ENCODE data around the gene TTYH2. TPM values are rescaled to one million over a fixed set of nuclear protein-coding genes. Genes with fewer than 3 reads are reported as not detected.
"Not testable (repeated sequence)": the region's sequence is repeated elsewhere in the genome, so short reads cannot be mapped to it uniquely, and the experiment has no call there.

Gene TTYH2
- total RNA-seq, 1 donor from 2014 or later = 7.4 TPM

DNA sequence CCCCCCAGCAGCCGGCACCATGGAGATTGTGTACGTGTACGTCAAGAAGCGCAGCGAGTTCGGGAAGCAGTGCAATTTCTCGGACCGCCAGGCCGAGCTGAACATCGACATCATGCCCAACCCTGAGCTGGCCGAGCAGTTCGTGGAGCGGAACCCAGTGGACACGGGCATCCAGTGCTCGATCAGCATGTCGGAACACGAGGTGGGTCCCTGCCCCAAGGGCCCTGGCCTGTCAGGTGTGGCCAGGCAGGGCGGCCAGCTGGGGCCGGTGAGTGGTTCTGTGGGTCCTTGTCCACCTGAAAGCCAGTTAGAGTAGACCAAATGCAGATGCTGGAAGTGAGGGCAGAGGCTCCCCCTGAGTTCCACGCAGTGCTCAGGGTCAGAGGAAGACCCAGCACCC, 68.4 kb downstream of the TTYH2 start:
- DNase-seq (no peak), ATAC-seq (no peak)
- Histone ChIP-seq H3K27me3 (peaks cover 7% of the 10 kb centered on the region), H3K36me3 (no peaks in the 10 kb centered on the region), H3K4me3 (no peak overlapping the region), H3K4me1 (no peaks in the 10 kb centered on the region), H3K27ac (no peak overlapping the region), H3K9me3 (no peaks in the 10 kb centered on the region)
- intact Hi-C loops (cut with DNase I) = no loop called here
- TF ChIP-seq, protein P1, sequence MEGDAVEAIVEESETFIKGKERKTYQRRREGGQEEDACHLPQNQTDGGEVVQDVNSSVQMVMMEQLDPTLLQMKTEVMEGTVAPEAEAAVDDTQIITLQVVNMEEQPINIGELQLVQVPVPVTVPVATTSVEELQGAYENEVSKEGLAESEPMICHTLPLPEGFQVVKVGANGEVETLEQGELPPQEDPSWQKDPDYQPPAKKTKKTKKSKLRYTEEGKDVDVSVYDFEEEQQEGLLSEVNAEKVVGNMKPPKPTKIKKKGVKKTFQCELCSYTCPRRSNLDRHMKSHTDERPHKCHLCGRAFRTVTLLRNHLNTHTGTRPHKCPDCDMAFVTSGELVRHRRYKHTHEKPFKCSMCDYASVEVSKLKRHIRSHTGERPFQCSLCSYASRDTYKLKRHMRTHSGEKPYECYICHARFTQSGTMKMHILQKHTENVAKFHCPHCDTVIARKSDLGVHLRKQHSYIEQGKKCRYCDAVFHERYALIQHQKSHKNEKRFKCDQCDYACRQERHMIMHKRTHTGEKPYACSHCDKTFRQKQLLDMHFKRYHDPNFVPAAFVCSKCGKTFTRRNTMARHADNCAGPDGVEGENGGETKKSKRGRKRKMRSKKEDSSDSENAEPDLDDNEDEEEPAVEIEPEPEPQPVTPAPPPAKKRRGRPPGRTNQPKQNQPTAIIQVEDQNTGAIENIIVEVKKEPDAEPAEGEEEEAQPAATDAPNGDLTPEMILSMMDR (IDR thresholded peaks at IDR 0.05) = no peak

DNA sequence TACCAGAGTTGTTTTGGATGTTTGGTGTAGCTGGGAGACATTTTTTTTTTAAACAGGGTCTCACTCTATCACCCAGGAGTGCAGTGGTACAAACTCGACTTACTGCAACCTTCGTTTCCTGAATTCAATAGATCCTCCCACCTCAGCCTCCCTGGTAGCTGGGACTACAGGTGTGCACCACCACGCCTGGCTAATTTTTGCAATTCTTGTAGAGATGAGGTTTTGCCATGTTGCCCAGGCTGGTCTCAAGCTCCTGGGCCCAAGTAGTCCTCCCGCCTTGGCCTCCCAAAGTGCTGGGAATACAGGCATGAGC, 68.9 kb downstream of the TTYH2 start:
- H3K27me3 ChIP-seq; DNase-seq; H3K27ac ChIP-seq; H3K9me3 ChIP-seq; H3K36me3 ChIP-seq; ATAC-seq; intact Hi-C loops (cut with DNase I); H3K4me1 ChIP-seq; H3K4me3 ChIP-seq: not testable (repeated sequence)

DNA sequence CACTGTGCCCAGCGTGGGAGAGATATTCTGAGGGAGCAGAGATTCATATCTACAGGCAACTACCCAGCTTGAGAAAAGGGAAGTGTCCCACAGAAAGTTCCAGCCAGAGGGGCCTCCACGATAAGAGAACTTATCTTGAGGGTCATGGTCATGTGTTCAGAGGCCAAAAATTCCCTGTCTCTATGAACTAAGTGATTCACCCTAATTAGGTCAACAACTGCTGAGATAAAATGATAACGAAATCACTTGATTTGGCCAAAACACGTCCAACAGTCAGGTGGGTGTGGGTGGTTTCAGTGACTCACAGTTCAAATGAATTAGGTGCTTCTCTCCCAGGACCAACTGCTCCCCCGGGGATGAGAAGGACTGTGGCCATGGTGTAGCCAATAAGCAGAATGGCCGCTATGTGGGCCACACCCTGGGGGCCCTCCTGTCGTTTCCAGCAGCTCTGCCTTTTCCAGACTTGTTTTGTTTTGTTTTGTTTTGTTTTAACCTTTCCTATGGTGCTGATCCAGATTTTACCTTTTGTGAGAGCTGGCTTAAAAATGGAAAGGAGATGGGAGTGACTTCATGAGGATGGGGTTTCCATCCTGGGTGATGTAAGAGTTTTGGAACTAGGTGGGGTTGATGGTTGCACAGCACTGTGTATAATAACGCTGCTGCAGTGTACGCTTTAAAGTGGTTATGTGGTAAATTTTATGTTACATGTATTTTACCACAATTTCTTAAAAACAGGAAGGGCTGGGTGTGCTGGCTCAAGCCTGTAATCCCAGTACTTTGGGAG, 69.4 kb downstream of the TTYH2 start:
- Histone ChIP-seq H3K9me3 (no peaks in the 10 kb centered on the region), H3K4me1 (no peaks in the 10 kb centered on the region), H3K27me3 (peaks cover 7% of the 10 kb centered on the region), H3K36me3 (no peaks in the 10 kb centered on the region), H3K4me3 (no peak overlapping the region), H3K27ac (no peak overlapping the region)
- DNase-seq (no peak), ATAC-seq (peak; percentile 42)
- intact Hi-C loops (cut with DNase I) = no loop called here
- TF ChIP-seq, protein P1 (IDR thresholded peaks at IDR 0.05) = no peak

DNA sequence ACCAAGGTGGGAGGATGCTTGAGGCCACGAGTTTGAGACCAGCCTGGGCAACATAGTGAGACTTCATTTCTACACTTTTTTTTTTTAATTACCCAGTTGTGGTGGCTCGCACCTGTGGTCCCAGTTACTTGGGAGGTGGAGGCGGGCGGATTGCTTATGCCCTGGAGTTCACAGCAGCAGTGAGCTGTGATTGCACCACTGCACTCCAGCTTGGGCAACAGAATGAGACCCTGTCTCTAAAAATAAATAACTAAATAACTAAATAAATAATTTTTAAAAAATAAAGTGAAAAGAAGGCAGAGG, 70.0 kb downstream of the TTYH2 start:
- ATAC-seq = no peak
- TF ChIP-seq, protein P1 (IDR thresholded peaks at IDR 0.05) = no peak
- H3K9me3 ChIP-seq = no peaks in the 10 kb centered on the region
- H3K27ac ChIP-seq = no peak overlapping the region
- intact Hi-C loops (cut with DNase I) = no loop called here
- H3K36me3 ChIP-seq = no peaks in the 10 kb centered on the region
- no peaks in the 10 kb centered on the region for H3K4me1 ChIP-seq
- peaks cover 7% of the 10 kb centered on the region for H3K27me3 ChIP-seq
- H3K4me3 ChIP-seq = no peak overlapping the region
- DNase-seq = no peak

DNA sequence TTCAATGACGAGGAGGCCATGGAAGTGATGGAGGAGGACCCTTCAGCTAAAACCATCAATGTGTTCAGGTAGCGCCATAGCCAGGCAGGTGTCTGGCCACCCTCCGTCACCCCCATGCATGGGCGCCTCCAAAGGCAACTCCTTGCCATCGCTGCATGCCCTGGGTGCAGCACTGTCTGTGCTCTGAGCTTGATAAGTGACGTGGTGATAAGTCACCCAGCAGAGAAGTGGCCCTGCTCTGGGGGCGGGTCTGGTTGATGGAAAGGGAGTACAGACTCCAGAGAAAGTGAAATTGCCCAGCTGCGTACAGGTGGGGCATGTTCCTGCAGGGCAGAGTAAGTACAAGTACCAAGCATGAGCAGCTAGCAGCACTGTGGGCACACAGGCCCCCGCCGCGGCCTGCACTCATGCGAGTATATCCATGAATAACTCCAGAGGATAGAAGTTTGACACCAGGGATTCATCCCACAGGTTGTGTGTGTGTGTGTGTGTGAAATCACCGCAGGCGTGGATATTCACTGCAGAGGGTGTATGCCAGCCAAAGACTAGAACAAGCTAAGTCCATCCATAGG, 73.7 kb downstream of the TTYH2 start:
- intact Hi-C loops (cut with DNase I) = no loop called here

DNA sequence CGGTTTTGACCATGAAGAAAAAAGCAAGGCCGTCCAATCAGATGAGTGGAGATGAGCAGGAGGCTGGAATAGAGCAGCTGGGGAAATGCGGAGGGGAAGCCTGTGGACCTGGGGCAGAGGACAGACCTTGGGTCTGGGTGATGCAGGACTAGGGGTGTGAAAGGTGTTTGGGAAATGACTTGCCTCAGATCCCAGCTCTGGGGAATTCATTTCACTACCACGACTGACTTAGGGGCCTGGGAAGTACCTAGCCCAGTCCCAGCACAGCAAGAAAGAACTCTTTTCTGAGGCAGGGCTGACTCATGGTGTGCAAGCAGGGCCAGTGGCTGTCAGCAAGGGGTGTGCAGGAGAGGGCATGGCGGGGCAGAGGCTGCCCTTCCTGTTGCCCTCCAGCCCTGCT, 75.4 kb downstream of the TTYH2 start:
- no peak for ATAC-seq
- intact Hi-C loops (cut with DNase I) = no loop called here
- no peaks in the 10 kb centered on the region for H3K36me3 ChIP-seq

More for the DNA sequence above, 73.7 kb downstream of the TTYH2 start:
- TF ChIP-seq, protein P1 (IDR thresholded peaks at IDR 0.05) = no peak
- Histone ChIP-seq H3K36me3 (no peaks in the 10 kb centered on the region), H3K9me3 (no peaks in the 10 kb centered on the region), H3K4me3 (no peak overlapping the region), H3K27ac (no peak overlapping the region), H3K4me1 (no peaks in the 10 kb centered on the region), H3K27me3 (peaks cover 7% of the 10 kb centered on the region)
- ATAC-seq (no peak), DNase-seq (no peak)

More for the DNA sequence above, 75.4 kb downstream of the TTYH2 start:
- H3K27me3 ChIP-seq = no peaks in the 10 kb centered on the region
- TF ChIP-seq, protein P1 (IDR thresholded peaks at IDR 0.05) = no peak
- no peak overlapping the region for H3K27ac ChIP-seq
- H3K9me3 ChIP-seq = no peaks in the 10 kb centered on the region
- no peaks in the 10 kb centered on the region for H3K4me1 ChIP-seq
- no peak overlapping the region for H3K4me3 ChIP-seq
- DNase-seq = no peak

All from upper lobe of right lung (tissue), 1 donor.